ENCODE data around the gene LDLR. TPM values are rescaled to one million over a fixed set of nuclear protein-coding genes. Genes with fewer than 3 reads are reported as not detected.
"Not testable (repeated sequence)": the region's sequence is repeated elsewhere in the genome, so short reads cannot be mapped to it uniquely, and the experiment has no call there.

Gene LDLR
- total and polyA plus RNA-seq, 8 donors: 8.9 to 43.4 (median 26.5) TPM

DNA sequence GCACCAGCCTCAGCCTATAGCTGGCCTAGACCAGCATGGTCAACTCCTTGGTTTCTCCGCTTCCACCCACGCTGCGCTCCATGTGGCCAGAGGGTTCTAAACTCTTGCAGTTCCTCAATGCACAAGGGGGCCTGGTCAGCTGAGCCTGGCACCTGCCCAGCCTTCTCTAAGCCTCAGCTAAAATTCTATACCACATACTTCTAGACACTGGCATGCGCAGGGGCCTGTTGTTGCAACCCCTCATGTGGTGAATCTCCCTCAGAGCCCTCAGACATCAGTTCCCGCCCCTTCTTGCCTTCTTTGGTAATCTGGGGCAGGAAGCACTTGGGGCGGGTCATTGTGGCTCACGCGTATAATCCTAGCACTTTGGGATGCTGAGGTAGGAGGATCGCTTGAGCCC, 19.7 kb upstream of the LDLR start:
- Histone ChIP-seq H3K9me3 (no peaks in the 10 kb centered on the region), H3K4me1 (peaks cover 0 to 3% (median 0%) of the 10 kb centered on the region in 3 donors), H3K36me3 (no peaks in the 10 kb centered on the region), H3K27me3 (no peaks in the 10 kb centered on the region), H3K4me3 (no peak overlapping the region), H3K27ac (no peak overlapping the region)
- DNase-seq (no peak), FAIRE-seq (no peak), ATAC-seq (peak in 1 of 4 donors; percentile 19)
- TF ChIP-seq, protein P1, sequence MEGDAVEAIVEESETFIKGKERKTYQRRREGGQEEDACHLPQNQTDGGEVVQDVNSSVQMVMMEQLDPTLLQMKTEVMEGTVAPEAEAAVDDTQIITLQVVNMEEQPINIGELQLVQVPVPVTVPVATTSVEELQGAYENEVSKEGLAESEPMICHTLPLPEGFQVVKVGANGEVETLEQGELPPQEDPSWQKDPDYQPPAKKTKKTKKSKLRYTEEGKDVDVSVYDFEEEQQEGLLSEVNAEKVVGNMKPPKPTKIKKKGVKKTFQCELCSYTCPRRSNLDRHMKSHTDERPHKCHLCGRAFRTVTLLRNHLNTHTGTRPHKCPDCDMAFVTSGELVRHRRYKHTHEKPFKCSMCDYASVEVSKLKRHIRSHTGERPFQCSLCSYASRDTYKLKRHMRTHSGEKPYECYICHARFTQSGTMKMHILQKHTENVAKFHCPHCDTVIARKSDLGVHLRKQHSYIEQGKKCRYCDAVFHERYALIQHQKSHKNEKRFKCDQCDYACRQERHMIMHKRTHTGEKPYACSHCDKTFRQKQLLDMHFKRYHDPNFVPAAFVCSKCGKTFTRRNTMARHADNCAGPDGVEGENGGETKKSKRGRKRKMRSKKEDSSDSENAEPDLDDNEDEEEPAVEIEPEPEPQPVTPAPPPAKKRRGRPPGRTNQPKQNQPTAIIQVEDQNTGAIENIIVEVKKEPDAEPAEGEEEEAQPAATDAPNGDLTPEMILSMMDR (IDR thresholded peaks at IDR 0.05): no peak
- WGBS, 2 donors: 94 to 95% methylated on average over 9 of the region's 9 CpGs
- intact Hi-C loops (cut with DNase I): no loop called here

DNA sequence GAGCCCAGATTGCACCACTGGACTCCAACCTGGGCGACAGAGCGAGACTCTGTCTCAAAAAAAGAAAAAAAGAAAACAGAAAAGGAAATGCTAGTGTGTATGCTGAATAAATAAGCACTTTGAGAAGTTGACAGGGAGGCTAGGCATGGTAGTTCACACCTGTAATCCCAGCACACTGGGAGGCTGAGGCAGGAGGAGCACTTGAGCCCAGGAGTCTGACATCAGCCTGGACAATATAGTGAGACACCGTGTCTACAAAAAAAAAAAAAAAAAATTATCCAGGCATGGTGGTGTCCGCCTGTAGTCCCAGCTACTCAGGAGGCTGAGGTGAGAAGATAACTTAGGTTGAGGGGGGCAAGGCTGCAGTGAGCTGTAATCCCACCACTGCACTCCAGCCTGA, 19.1 kb upstream of the LDLR start:
- TF ChIP-seq, protein P1 (IDR thresholded peaks at IDR 0.05): no peak
- intact Hi-C loops (cut with DNase I): no loop called here

DNA sequence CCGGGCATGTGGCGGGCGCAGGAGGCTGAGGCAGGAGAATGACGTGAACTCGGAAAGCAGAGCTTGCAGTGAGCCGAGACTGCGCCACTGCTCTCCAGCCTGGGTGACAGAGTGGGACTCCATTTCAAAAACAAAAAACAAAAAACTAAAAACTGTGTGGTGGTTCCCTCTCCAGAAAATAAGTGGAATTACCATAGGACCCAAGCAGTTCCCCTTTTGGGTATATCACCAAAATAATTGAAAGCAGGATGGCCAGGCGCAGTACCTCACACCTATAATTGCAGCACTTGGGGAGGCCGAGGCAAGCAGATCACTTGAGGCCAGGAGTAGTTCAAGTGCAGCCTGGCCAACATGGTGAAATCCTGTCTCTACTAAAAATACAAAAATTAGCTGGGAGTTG, 15.7 kb upstream of the LDLR start:
- 98 to 99% methylated on average over 9 of the region's 9 CpGs for WGBS, 2 donors
- TF ChIP-seq, protein P1 (IDR thresholded peaks at IDR 0.05): no peak
- Histone ChIP-seq H3K27me3 (no peaks in the 10 kb centered on the region), H3K9me3 (no peaks in the 10 kb centered on the region), H3K4me1 (peaks cover 0 to 6% (median 0%) of the 10 kb centered on the region in 3 donors), H3K27ac (no peak overlapping the region), H3K36me3 (no peaks in the 10 kb centered on the region), H3K4me3 (no peak overlapping the region)
- intact Hi-C loops (cut with DNase I): no loop called here
- DNase-seq (no peak), ATAC-seq (no peak), FAIRE-seq (no peak)

More for the DNA sequence above, 19.1 kb upstream of the LDLR start:
- no peak for FAIRE-seq
- no peak for ATAC-seq
- no peaks in the 10 kb centered on the region for H3K27me3 ChIP-seq
- 93 to 94% methylated on average over 4 of the region's 4 CpGs for WGBS, 2 donors
- H3K4me1 ChIP-seq: peaks cover 0 to 3% (median 0%) of the 10 kb centered on the region in 3 donors
- H3K27ac ChIP-seq: no peak overlapping the region
- H3K36me3 ChIP-seq: no peaks in the 10 kb centered on the region
- no peak for DNase-seq
- H3K4me3 ChIP-seq: no peak overlapping the region
- H3K9me3 ChIP-seq: no peaks in the 10 kb centered on the region

DNA sequence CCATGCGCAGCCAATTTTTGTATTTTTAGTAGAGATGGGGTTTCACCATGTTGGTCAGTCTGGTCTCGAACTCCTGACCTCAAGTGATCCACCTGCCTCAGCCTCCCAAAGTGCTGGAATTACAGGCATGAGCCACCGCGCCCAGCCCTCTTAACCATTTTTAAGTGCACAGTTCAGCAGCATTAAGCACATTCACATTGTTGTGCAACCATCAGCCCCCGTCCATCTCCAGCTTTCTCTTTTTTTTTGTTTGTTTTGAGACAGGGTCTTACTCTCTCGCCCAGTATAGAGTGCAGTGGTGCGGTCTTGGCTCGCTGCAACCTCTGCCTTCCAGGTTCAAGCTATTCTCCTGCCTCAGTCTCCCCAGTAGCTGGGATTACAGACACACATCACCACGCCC, 12.5 kb upstream of the LDLR start:
- FAIRE-seq; intact Hi-C loops (cut with DNase I); H3K27me3 ChIP-seq; H3K4me1 ChIP-seq; ATAC-seq; H3K9me3 ChIP-seq; H3K36me3 ChIP-seq; DNase-seq; H3K27ac ChIP-seq; H3K4me3 ChIP-seq: not testable (repeated sequence)
- 96 to 99% methylated on average over 9 of the region's 9 CpGs for WGBS, 2 donors

DNA sequence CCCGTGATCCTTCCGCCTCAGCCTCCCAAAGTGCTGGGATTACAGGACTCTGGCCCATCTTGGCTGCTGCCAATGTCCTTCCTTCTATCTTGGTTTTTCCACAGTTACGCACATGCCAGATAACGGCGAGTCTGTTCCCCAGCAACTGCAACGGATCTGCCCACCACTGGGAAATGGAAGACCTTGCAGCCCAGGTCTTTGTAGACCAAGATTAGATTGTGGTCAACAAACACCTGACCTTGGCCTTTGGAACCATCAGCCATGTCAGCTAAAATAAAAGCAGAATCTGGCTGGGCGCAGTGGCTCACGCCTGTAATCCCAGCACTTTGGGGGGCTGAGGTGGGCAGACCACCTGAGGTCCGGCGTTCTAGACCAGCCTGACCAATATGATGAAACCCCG, 10.4 kb upstream of the LDLR start:
- DNase-seq (peak in 1 of 6 donors; percentile 45), FAIRE-seq (no peak), ATAC-seq (peak; percentile 27 to 71 (median 69))
- TF ChIP-seq, protein P1 (IDR thresholded peaks at IDR 0.05): no peak
- Histone ChIP-seq H3K9me3 (no peaks in the 10 kb centered on the region), H3K36me3 (no peaks in the 10 kb centered on the region), H3K4me3 (no peak overlapping the region), H3K4me1 (peaks cover 0 to 6% (median 1%) of the 10 kb centered on the region in 3 donors), H3K27me3 (no peaks in the 10 kb centered on the region), H3K27ac (no peak overlapping the region)
- 55% methylated on average over 11 of the region's 11 CpGs for WGBS, 2 donors
- intact Hi-C loops (cut with DNase I): no loop called here

Measured in pancreas (tissue), 10 donors.